HG02884 (cell line): ENCODE results near the gene F5.

Source experiments
- ATAC-seq: cut with Tn5 transposase; IDR thresholded peaks from one replicate; pipeline ENCODE4 v1.9.1; 2021; ENCODE audit warnings: mild to moderate bottlenecking, moderate library complexity; ENCODE audit not compliant: unreplicated experiment

F5 gene

DNA sequence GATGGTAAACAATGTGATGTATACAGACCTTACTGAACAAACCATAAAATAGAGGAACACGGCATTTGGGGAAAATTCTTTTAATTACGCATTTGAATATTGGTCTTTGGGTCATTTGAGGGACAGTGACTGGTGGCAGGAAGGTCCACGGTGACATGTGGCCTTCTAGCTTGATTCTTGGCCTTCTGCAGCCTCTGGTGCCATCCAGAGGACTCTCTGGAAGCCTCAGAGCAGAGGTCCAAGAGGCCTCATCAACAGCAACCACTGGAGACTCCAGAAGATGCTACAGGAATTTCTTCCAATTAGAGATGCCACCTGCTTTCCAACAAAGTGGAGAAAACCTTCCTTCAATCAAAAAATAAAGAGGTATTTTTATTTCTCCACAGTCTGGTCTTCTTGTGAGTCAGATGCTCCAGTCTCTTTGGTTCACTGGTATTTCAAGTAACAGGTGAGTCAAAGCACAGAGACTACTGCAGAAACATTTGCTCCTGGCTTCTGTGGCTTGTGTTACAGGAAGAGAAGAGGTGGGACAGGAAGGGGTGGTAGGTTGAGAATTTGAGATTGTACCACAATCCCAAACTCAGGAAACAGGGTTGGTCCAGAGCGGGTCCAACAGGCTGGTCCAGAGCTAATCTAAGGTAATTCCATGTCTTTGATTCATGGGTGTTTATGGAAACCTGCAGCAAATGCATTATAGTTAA is 2.7 kb upstream of the F5 start:
- ATAC-seq: no peak

DNA sequence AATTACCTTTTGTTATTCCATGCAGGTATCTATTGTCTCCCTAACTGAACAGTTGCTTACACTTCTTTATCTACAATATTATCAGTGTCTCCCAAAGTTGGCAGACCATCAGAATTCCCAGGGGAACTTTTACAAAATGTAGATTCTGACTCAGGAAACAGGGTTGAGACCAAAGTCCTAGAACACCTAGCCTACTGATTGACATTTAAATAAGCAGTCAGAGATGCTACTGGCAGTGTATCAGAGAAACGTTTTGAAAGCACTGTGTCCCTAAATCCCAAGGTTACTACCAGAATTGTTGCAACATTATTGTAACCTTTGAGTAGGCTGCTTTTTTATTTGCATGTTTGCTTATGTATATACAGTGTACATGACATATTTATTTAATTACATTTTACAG is 1.8 kb upstream of the F5 start:
- ATAC-seq: no peak

DNA sequence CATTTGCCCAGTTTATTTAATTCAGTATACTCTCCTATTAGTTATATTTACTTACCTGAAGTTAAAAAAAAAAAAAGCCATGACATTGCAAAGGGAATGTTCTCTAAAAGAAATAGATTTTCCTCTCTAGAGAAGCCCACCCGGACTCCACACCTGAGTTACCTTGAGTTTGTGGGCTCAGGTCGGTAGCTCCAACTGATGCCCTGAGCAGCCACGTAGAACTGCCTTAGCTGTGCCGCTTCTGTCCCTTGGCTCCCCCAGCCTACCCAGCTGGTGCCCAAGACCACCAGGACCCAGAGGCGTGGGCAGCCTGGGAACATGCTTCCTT is 250 bp downstream of the F5 start:
- no peak for ATAC-seq

DNA sequence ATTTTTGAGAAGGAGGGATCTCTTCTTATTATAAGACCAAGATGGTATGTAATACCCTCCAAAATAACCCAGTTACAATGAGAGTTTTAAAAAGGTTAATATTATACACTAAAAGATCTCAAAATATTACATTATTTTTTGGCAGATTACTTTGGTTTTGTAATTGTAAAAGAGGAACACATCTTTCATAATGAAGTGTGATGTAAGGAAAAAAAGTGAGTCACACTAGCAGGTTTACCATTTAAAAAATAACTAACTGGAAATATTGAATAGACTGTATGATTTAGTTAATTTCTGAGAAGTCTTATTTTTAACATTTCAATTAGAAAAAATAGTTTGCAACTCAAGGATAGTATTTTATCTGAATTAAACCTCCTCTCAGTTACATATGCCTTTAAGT is 1.1 kb downstream of the F5 start:
- no peak for ATAC-seq

DNA sequence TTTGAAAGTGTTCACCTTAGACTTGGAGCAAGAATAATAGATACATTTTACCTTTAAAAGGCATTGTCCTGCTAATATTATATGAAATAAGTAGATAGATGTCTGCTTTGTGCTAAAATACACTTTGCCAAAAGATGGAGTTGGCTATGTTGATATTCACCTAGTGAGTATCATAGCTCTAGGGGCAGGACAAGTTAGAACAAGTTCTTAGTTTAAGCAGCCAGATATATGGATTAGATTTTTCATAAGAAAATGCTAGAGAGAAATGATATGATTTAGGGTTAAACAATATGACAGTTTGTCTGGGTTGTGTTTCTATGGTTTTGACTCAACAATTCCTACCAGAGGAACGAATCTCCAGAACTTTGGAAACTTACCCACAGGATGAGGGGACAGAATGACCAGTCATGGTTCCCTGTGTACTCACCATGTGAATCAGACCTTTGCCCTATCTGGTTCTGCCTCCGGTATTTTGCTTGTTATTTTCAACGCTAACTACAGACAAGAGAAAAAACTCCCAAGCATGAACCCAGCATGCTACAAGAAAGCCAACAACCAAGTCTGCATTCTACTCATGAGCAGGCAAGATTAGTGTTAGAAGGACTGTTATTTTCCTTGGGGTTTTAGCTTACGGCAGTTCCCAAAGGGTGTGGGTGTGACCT is 1.7 kb downstream of the F5 start:
- ATAC-seq: no peak

DNA sequence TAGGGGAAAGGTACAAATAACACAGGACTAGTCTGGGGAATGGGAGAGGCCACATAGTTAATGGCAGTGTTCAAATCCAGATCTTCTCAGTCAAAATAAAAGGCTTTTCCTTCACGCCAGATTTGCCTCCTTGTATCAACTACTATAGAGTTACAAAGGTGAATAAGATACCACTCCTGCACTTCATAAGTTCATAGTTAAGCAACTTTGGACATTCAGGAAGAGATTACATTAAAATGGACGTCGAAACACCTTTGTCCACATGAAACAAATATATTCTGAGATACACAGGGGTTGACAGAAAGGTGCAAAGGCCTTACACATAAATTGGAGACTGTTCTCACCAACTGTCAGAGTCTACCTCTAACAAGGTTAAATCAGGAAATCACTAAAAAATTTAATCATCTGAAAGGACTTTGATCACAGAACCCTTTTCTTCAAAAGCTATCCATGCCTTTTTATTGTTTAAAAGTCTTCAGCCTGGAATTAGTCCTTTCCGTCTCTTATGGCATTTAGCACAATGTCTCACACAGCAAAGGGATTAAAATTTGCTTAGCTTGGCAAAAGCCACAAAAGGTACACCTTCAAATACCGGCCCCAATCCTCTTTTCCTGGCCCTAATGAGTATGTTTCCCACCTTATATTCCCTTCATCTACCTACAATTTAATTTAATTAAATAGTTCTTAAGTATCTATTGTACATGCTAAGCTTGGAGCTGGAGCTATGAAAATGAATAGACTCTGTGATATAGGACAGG is 8.1 kb downstream of the F5 start:
- ATAC-seq: no peak

DNA sequence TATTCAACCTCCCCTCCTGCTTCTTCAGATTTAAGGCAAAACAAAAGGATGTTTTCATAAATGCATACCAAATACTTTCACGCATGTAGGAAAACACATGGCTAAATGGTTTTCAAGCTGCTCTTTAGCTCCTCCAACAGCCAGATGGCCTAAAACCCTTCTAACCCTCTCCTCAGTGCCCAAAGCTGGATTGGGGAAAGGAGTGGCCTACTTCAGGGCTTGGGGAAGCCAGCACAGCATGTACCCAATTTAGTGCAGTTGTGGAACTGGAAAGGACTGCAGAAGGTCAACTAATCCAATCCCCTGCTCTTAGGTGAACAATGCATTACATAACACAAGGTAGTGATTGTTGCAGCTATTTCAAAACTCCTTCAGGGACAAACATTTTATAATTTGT is 9.3 kb downstream of the F5 start:
- no peak for ATAC-seq

DNA sequence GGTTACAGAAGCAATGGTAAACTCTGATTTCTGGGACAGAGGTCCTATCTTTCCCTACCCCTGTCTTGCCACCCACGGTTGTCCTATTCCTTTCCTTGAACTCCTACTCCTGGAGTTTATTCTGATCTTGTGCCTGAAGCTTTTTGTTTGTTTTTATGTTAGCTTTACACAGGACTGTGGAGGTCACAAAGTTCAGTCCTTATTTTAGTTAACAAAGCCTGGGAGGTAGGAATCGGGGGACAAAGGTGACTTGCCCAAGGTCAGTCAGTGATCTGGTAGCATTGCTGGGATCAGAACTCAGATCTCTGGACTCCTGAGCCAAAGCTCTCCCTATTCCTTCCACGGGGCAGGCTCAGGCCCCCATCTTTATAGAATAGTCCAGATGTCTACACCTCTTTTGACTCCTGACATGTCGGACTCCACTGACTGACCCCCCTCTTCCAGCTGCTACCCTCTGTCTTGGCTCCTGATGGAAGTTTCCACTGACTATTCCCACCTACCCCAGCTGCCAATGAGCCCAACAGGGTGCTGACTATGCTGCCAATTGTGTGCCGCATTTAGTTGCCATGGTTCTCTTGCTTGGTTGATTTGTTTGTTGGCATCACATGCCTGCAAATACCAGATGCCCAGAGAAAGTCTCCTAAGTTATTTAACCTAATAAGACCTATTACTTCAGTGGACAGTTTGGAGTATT is 9.9 kb downstream of the F5 start:
- ATAC-seq: no peak

DNA sequence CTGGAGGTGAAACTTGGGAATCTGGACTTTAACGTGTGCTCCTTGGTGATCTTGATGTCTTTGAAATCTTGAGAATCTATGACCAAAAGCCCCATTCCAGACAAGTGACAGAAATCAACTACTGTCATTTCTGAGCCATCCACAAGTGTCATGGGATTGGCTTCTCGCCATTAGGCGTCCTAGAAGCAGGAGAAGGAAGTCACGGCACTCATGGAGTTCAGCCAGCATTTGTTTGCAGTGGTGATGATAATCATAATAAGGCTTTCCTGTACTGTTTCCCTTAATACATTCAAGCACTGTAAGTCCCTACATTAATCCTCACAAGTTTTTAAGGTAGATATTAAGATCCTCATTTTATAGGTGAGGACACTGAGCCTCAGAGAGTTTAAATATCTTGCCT is 11.9 kb downstream of the F5 start:
- ATAC-seq: no peak

DNA sequence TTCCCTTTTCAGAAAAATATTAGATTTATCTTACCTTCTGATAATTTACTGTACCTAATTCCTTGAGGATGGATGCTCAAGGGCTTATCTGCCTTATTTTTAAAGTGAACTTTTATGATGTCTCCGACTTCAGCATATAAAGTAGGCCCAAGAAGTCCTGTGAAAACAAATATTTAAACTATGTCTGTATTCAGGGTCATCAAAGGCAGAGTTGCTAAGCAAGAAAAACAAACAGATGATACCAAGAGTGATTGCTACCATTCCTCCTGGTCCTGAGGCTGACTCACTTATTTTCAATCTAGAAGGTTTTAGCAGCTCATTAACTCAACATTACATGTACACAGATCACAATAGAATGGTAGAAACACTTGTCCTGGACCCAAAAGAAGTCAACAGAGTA is 14.1 kb downstream of the F5 start:
- no peak for ATAC-seq

DNA sequence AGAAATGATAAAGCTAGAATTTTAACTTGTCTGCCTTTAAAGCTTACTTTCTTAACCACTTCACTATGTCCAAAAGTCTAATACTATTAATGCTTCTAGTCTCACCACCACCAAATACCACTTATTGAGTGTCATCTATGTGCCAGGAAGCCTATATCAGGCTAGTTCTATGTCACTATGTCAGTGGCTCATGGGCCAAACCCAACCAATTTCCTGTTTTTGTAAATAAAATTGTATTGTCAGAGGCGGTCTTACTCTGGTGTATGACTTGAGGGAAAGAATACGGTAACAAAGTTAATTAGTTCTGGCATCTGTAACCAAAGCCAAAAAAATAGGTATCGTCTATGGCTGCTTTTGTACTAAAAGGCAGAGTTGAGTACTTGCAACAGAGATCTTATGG is 14.8 kb downstream of the F5 start:
- no peak for ATAC-seq

DNA sequence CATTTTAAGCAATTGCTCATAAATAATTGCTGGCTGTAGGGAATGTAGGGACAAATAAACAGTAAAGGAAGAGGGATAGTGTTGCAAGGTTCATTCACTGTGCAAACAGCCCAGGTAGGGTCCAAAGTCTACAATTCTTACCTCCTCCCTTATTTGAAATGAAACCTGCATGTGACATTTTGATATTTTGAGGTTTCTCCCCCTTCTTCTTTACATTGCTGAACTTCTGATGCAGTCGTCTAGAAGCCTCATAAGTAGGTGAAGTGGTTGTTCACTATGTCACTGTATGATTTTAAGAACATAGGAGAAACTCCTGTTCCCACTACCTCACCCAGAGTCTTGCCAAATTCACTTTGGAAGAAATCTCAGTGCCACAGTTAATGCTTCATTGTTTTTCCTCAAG is 16.1 kb downstream of the F5 start:
- ATAC-seq: no peak

DNA sequence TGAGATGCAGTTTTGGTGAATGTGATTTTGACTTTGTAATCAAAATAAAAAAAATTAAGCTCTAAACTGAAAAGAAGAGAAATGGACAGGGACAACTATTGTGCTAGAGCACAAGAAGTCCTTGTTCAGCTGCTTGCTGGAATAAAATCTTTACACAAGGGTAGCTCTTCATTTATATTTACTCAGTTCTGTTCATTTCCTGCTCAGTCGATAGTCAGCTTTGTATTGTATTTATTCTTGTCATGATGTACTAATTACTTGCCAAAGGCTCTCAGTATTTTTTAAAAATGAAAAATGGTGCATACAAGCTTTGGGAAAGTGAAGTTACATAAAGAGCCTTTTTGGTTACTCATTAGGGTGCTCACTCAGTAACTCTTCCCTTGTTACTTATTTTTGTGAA is 17.8 kb downstream of the F5 start:
- ATAC-seq: no peak

DNA sequence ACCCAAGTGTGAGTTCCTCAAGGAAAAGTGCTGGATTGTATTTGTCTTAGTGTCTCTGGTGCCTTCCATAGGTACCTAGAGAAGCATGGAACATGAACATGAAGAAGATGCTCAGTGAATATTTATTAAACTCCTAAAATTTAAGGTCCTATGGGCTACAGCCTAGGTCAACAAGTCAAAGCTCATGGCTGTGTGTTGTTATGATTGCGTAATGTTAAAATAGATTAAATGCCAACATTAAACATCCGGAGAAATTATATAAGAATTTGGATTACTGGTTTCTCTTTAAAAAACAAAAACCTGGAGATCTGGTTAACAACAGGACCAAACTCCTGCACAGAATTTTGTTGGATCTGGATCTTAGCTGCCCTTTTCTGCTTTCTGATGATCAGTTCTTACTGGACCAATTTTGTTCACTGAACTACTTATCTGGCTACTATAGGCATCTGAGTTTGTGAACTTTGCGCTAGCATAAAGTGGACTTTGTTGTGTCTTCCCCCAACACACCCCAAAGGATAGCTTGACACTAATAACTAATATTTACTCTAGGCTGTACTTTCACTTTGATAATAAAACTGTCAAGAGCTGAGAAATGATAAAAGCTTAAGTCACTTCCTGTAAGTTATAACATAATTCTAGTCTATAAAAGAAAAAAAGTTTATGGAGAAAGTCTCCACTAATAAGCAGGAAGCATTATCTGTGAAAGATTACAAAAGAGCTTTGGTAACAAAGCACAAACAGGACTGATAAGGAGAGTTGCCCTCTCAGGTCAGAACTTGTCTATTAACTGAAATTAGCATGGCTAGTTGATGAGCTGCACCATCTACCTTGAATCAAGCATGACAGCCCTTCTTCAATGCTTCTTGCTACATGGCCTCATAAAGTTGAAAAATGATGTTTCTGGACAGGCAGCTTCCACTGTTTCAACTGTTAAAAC is 20.7 kb downstream of the F5 start:
- ATAC-seq: no peak

DNA sequence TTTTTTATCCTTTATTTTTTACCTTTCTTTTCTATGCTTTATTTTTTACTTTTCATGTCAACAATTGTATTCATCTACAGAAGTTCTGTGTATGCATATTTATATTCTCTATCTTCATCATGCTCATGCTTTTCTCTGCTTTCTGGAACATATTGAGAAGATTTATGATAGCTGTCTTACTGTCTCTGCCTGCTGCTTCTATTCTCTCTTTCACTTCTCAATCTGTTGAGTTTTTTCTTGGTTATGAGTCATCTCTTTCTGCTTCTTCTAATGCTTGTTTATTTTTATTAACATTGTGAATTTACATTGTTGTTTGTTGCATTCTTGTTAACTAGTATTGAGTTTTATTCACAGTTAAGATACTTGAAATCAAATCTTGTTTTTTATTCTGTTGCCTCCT is 22.6 kb downstream of the F5 start:
- ATAC-seq: no peak

DNA sequence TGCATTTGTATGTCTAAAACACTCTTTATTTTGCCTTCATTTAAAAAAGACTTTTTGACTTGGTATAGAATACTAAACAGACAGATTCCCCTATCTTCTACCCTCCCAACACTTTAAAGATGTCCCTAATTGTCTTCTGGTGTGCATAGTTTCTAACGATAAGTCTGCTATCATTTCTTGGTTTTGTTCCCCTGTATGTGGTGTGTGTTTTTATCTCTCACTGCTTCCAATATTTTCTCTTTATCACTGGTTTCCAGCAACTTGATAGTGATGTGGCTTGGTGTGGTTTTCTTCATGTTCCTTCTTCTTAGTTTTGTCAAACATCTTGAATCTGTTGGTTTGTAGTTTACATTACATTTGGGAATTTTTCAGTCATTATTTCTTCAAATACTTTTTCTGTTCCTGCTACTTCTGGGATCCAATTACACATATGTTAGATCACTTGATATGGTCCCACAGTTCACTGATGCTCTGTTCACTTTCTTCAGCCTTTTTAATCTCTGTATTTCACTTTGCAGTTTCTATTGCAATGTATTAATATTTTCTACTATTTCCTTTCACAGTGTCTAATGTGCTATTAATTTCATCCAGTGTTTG is 23.2 kb downstream of the F5 start:
- ATAC-seq: no peak

DNA sequence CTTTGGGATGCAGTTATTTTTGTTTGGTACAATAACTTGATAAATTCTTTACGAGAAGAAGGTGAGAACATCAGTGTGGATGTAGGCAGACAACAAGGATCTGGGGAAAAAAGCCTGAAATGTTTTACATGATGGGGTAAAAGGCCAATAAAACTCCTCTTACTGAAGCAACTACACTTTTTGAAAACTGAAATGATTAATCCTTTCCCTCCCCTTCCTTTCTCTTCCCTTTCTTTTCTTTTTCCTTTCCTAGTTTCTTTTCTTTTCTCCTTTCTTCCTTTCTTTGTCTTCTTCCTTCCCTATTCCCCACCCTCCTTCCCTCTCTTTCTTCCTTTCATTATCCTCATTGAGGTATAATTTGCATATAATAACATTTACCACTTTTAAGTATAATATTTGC is 24.6 kb downstream of the F5 start:
- no peak for ATAC-seq

DNA sequence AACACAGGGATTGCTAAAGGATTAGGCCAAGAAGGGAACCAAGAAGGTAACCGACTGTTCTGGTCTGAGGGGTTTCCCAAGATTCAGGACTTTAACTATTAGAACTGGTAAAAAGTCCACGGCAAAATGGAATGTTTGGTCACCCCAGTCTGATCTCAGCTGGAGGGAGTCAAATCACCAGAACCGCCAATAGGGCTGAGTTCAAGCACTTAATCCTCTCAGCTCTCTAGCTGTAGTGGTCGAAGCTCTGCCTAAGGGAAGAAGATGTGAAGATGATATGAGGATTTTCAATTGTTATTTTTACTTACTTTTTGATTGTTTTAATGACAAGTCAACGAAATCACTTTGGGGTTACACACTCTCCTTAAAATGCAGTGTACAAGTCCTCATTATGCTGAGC is 29.1 kb downstream of the F5 start:
- no peak for ATAC-seq

DNA sequence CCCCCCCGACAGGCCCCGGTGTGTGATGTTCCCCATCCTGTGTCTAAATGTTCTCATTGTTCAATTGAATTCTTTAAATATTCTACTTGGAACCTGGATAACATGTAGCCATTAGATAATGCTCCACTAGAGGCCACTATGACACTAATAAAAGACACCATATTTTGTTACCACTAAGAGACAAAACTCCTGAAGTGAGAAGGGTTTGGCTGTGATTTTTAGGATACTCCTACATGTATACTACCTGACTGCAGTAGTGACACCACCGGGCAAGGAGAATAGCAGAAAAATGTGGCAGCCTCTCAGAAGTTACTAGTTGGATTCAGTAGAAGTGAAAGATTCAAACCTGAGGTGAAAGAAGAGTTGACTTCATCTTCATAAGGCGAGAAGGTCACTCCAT is 36.0 kb downstream of the F5 start:
- ATAC-seq: no peak

DNA sequence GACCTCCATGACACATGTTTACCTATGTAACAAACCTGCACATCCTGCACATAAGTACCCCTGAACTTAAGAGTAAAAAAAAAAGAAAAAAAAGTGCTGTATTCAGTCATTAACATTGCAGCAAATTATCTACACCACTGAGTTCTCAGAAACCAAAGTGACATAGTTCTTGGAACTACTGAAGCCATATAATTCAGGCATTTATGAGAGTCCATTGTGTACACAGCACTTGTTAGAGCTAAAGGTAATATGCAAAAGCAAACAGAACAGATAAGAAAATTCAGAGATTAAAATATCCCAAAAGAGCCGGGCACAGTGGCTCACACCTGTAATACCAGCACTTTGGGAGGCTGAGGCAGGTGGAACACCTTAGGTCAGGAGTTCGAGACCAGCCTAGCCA is 38.0 kb downstream of the F5 start:
- no peak for ATAC-seq
